Measurements from ENCODE around the gene APBB2. TPM values are rescaled to one million over a fixed set of nuclear protein-coding genes. Genes with fewer than 3 reads are reported as not detected.

The APBB2 gene
- total RNA-seq, 1 experiment from 2014 or later, result 49.0 TPM

- no peaks in the 10 kb centered on the region for H3K27me3 Mint-ChIP-seq (ENCODE audit: low read depth)
- H3K9me3 Mint-ChIP-seq, result 0 out of 2 replicates have a peak, but pooled peaks cover 3% of the 10 kb centered on the region
- ChIA-PET CTCF (interaction anchor here (0.6 to 5.1 kb wide), 48 partner anchors 9 to 847 kb away, joined by 3 to 58 read pairs (median 4); partner anchors contain the start of genes APBB2 and UCHL1), POLR2A (no interaction called here)
- H3K4me1 Mint-ChIP-seq, result peaks cover 19% of the 10 kb centered on the region
- TF ChIP-seq FOXK1 (CRISPR knock-in tag; IDR thresholded peaks at IDR 0.05) (peak; percentile 72), NFE2L1 (CRISPR knock-in tag; IDR thresholded peaks at IDR 0.05) (no peak), TEAD1 (CRISPR knock-in tag; IDR thresholded peaks at IDR 0.05) (peak; percentile 76; the same call in 1 of the 2 replicates), ZNF232 (CRISPR knock-in tag; IDR thresholded peaks at IDR 0.05) (peak; percentile 50; the same call in 1 of the 2 replicates), ZNF138 (CRISPR knock-in tag; conservative IDR thresholded peaks at IDR 0.05) (no peak), STAT6 (CRISPR knock-in tag; conservative IDR thresholded peaks at IDR 0.05; ENCODE audit: low read depth) (no peak), ETV6 (CRISPR knock-in tag; IDR thresholded peaks at IDR 0.05) (peak; percentile 47; the same call in 1 of the 2 replicates), SMAD3 (CRISPR knock-in tag; IDR thresholded peaks at IDR 0.05; ENCODE audit: borderline replicate concordance) (peak; percentile 73; the same call in 1 of the 2 replicates), SP1 (CRISPR knock-in tag; conservative IDR thresholded peaks at IDR 0.05) (peak; percentile 53)
- TF ChIP-seq, protein P1, sequence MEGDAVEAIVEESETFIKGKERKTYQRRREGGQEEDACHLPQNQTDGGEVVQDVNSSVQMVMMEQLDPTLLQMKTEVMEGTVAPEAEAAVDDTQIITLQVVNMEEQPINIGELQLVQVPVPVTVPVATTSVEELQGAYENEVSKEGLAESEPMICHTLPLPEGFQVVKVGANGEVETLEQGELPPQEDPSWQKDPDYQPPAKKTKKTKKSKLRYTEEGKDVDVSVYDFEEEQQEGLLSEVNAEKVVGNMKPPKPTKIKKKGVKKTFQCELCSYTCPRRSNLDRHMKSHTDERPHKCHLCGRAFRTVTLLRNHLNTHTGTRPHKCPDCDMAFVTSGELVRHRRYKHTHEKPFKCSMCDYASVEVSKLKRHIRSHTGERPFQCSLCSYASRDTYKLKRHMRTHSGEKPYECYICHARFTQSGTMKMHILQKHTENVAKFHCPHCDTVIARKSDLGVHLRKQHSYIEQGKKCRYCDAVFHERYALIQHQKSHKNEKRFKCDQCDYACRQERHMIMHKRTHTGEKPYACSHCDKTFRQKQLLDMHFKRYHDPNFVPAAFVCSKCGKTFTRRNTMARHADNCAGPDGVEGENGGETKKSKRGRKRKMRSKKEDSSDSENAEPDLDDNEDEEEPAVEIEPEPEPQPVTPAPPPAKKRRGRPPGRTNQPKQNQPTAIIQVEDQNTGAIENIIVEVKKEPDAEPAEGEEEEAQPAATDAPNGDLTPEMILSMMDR (IDR thresholded peaks at IDR 0.05), result peak; percentile 69
- TF ChIP-seq, protein P2, sequence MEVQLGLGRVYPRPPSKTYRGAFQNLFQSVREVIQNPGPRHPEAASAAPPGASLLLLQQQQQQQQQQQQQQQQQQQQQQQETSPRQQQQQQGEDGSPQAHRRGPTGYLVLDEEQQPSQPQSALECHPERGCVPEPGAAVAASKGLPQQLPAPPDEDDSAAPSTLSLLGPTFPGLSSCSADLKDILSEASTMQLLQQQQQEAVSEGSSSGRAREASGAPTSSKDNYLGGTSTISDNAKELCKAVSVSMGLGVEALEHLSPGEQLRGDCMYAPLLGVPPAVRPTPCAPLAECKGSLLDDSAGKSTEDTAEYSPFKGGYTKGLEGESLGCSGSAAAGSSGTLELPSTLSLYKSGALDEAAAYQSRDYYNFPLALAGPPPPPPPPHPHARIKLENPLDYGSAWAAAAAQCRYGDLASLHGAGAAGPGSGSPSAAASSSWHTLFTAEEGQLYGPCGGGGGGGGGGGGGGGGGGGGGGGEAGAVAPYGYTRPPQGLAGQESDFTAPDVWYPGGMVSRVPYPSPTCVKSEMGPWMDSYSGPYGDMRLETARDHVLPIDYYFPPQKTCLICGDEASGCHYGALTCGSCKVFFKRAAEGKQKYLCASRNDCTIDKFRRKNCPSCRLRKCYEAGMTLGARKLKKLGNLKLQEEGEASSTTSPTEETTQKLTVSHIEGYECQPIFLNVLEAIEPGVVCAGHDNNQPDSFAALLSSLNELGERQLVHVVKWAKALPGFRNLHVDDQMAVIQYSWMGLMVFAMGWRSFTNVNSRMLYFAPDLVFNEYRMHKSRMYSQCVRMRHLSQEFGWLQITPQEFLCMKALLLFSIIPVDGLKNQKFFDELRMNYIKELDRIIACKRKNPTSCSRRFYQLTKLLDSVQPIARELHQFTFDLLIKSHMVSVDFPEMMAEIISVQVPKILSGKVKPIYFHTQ (CRISPR knock-in tag; IDR thresholded peaks at IDR 0.05), result no peak
- peak; percentile 97 for DNase-seq (ENCODE audit: low spot score)
- H3K36me3 Mint-ChIP-seq, result peaks cover 5% of the 10 kb centered on the region
- H3K4me3 Mint-ChIP-seq, result peak overlapping the region; percentile 23; the same call in 1 of the 2 replicates
- ATAC-seq, result peak; percentile 94
- H3K27ac Mint-ChIP-seq, result peak overlapping the region; percentile 82
Observed at GRCh38 chr4:40840985-40841571, 373.3 kb downstream of the APBB2 start.

DNA sequence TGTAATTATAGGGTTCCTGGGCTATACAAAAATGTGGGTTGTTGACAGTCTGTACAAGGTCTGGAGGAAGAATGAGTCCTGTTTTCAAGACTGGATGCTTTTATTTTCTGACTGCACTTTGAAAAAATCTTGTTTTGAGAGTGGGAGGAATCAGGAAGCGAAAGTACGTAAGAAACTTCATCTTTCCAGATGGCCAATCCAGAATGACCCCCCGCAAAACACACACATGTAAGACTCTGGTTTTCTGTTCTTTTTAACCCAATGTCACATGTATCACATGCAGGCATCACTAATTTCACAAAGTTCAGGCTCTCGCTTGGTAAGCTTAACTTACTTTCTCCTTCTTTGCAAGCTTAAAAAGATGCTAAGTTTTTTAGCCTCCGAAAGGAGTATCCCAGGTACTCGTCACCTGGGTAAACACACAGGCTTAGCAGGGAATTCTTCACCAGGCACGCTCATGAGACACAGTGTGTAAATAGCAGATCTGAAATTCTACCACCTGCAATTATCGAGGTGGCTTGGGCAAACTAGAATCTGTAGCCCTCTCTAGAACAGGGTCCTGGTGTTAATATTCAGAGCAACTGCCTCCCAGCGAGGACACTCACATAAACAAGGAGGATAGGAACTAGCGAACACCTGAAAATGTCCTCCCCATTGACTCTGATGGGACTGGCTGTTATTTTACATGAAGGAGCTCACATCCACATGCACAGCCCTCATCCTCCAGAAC is 373.9 kb downstream of the APBB2 start:
- Mint-ChIP-seq H3K27ac (peak overlapping the region; percentile 82), H3K4me3 (no peak overlapping the region), H3K9me3 (0 out of 2 replicates have a peak, but pooled peaks cover 3% of the 10 kb centered on the region), H3K4me1 (peaks cover 17% of the 10 kb centered on the region), H3K27me3 (ENCODE audit: low read depth) (no peaks in the 10 kb centered on the region), H3K36me3 (peaks cover 10% of the 10 kb centered on the region)
- DNase-seq (ENCODE audit: low spot score) (no peak), ATAC-seq (no peak)
- POLR2A ChIA-PET, result no interaction called here
- CTCF ChIA-PET, result interaction anchor here (0.6 to 5.1 kb wide), 32 partner anchors 8 to 419 kb away, joined by 3 to 58 read pairs (median 5); partner anchors contain the start of genes APBB2 and UCHL1
- TF ChIP-seq TEAD4 (CRISPR knock-in tag; IDR thresholded peaks at IDR 0.05) (no peak), CDX4 (CRISPR knock-in tag; IDR thresholded peaks at IDR 0.05; ENCODE audit: borderline replicate concordance) (no peak), ETV6 (CRISPR knock-in tag; IDR thresholded peaks at IDR 0.05) (no peak), ZNF219 (CRISPR knock-in tag; IDR thresholded peaks at IDR 0.05; ENCODE audit: borderline replicate concordance) (no peak), MLX (CRISPR knock-in tag; IDR thresholded peaks at IDR 0.05) (no peak), KAT7 (CRISPR knock-in tag; IDR thresholded peaks at IDR 0.05; ENCODE audit: borderline replicate concordance) (no peak), E2F5 (CRISPR knock-in tag; IDR thresholded peaks at IDR 0.05) (no peak), NR2C2 (CRISPR knock-in tag; IDR thresholded peaks at IDR 0.05) (no peak), ZNF671 (CRISPR knock-in tag; IDR thresholded peaks at IDR 0.05) (no peak), MYBL2 (CRISPR knock-in tag; IDR thresholded peaks at IDR 0.05) (no peak)
- TF ChIP-seq, protein P2 (CRISPR knock-in tag; IDR thresholded peaks at IDR 0.05), result no peak
